Small intestine (tissue), 7 donors: ENCODE results near the gene OGFR. TPM values are rescaled to one million over a fixed set of nuclear protein-coding genes. Genes with fewer than 3 reads are reported as not detected.

ENCODE experiments used
- DNase-seq, 2 donors: peaks; one replicate each; pipeline versions ENCODE4 v3.0.0 to v3.0.0-alpha.2; 2013
- FAIRE-seq: peaks from 2 replicates; lab custom pipeline; 2012; peaks lifted over from hg19 to GRCh38; lab: Jason Lieb, UNC
- H3K27ac ChIP-seq, 3 donors: one replicate each; pipeline ENCODE4 v1.5.1; 2013; ENCODE audit warnings: low read length in 2 of 3, mild to moderate bottlenecking in 2 of 3, control low read depth in 1 of 3, inconsistent platforms in 1 of 3, low read depth in 1 of 3, moderate library complexity in 1 of 3
- H3K27me3 ChIP-seq, 3 donors: one replicate each; pipeline ENCODE4 v1.6.1; 2013; ENCODE audit warnings: low read length in 3 of 3, inconsistent platforms in 1 of 3; ENCODE audit not compliant: control insufficient read depth in 3 of 3, insufficient read depth in 3 of 3
- H3K36me3 ChIP-seq, 3 donors: one replicate each; pipeline ENCODE4 v1.6.1; 2013; ENCODE audit warnings: low read length in 3 of 3, inconsistent platforms in 1 of 3, low read depth in 1 of 3, mild to moderate bottlenecking in 1 of 3, moderate library complexity in 1 of 3; ENCODE audit not compliant: control insufficient read depth in 3 of 3, insufficient read depth in 2 of 3
- H3K4me1 ChIP-seq, 3 donors: one replicate each; pipeline ENCODE4 v1.6.1; 2013; ENCODE audit warnings: low read length in 2 of 3, inconsistent platforms in 1 of 3, low read depth in 1 of 3, mild to moderate bottlenecking in 1 of 3, moderate library complexity in 1 of 3; ENCODE audit not compliant: control insufficient read depth in 3 of 3, insufficient read depth in 2 of 3
- H3K4me3 ChIP-seq, 3 donors: one replicate each; pipeline ENCODE4 v1.5.1; 2013; ENCODE audit warnings: low read length in 3 of 3, control low read depth in 1 of 3, inconsistent platforms in 1 of 3, low read depth in 1 of 3, mild to moderate bottlenecking in 1 of 3, moderate library complexity in 1 of 3
- H3K9me3 ChIP-seq, 2 donors: one replicate each; pipeline ENCODE4 v1.6.1; 2013; ENCODE audit warnings: low read depth in 1 of 2, low read length in 1 of 2; ENCODE audit not compliant: control insufficient read depth in 2 of 2, insufficient read depth in 1 of 2
- WGBS, 3 donors: extraction: QIAGEN DNeasy Blood & Tissue Kit; methylation state at CpG; one replicate each; pipeline ENCODE4 v1.1.7; 2013; 5-methylcytosine and 5-hydroxymethylcytosine counted together
- polyA plus RNA-seq, 4 donors: library from polyadenylated mRNA; stranded (reverse) in 3 of 4; unstranded in 1 of 4; fragments of 200-250 nt in 3 of 4; fragments of 120-200 nt in 1 of 4; gene quantifications; one replicate each; pipeline versions ENCODE4 v1.2.1 to v1.2.3, GENCODE V29; 2013
- donor health status: healthy with polysubstance abuse.
- donor health status: control.
- donor health status: control.
- donor health status: Bipolar disorder and iron deficiency.
- donor health status: healthy.

OGFR gene
- polyA plus RNA-seq, 4 donors: 46.6 to 88.3 (median 66.3) TPM

- Histone ChIP-seq H3K27me3 (peaks cover 0 to 2% (median 0%) of the 10 kb centered on the region in 3 donors), H3K9me3 (no peaks in the 10 kb centered on the region), H3K36me3 (peaks cover 23 to 84% (median 32%) of the 10 kb centered on the region in 3 donors), H3K27ac (no peak overlapping the region), H3K4me3 (no peak overlapping the region), H3K4me1 (peaks cover 0 to 17% (median 6%) of the 10 kb centered on the region in 3 donors)
- FAIRE-seq (no peak), DNase-seq (no peak)
- 95 to 96% (median 96%) methylated on average over 24 of the region's 24 CpGs for WGBS, 3 donors
Measured at GRCh38 chr20:62809530-62810428, 5.1 kb downstream of the OGFR start.

- H3K4me3 ChIP-seq: no peak overlapping the region
- H3K36me3 ChIP-seq: peaks cover 23 to 80% (median 32%) of the 10 kb centered on the region in 3 donors
Measured at GRCh38 chr20:62811320-62811719, 6.7 kb downstream of the OGFR start.

GRCh38 chr20:62811720-62812119 lies 7.1 kb downstream of the OGFR start:
- FAIRE-seq (no peak), DNase-seq (no peak)
- Histone ChIP-seq H3K4me3 (no peak overlapping the region), H3K27ac (no peak overlapping the region), H3K9me3 (peaks cover 0 to 2% of the 10 kb centered on the region in 2 donors), H3K27me3 (peaks cover 0 to 21% (median 7%) of the 10 kb centered on the region in 3 donors), H3K4me1 (peaks cover 0 to 22% (median 3%) of the 10 kb centered on the region in 3 donors), H3K36me3 (peaks cover 23 to 76% (median 32%) of the 10 kb centered on the region in 3 donors)
- 84 to 85% (median 84%) methylated on average over 10 of the region's 10 CpGs for WGBS, 3 donors

More at GRCh38 chr20:62811320-62811719, 6.7 kb downstream of the OGFR start:
- Histone ChIP-seq H3K9me3 (peaks cover 0 to 2% of the 10 kb centered on the region in 2 donors), H3K27ac (no peak overlapping the region), H3K4me1 (peaks cover 0 to 23% (median 3%) of the 10 kb centered on the region in 3 donors), H3K27me3 (peaks cover 0 to 17% (median 4%) of the 10 kb centered on the region in 3 donors)
- DNase-seq (no peak), FAIRE-seq (no peak)
- WGBS, 3 donors: 94 to 96% (median 95%) methylated on average over 21 of the region's 21 CpGs

GRCh38 chr20:62812181-62812906 lies 7.7 kb downstream of the OGFR start:
- H3K9me3 ChIP-seq: peaks cover 0 to 2% of the 10 kb centered on the region in 2 donors
- peaks cover 3 to 22% (median 7%) of the 10 kb centered on the region in 3 donors for H3K27me3 ChIP-seq
- peaks cover 23 to 70% (median 31%) of the 10 kb centered on the region in 3 donors for H3K36me3 ChIP-seq
- WGBS, 3 donors: 85 to 93% (median 88%) methylated on average over 36 to 43 of the region's 43 CpGs
- H3K4me3 ChIP-seq: no peak overlapping the region
- FAIRE-seq (no peak), DNase-seq (no peak)
- no peak overlapping the region for H3K27ac ChIP-seq
- H3K4me1 ChIP-seq: peaks cover 0 to 19% (median 3%) of the 10 kb centered on the region in 3 donors

GRCh38 chr20:62812907-62813200 lies 8.2 kb downstream of the OGFR start:
- H3K36me3 ChIP-seq: peaks cover 19 to 65% (median 25%) of the 10 kb centered on the region in 3 donors
- peaks cover 7 to 27% (median 8%) of the 10 kb centered on the region in 3 donors for H3K27me3 ChIP-seq
- H3K9me3 ChIP-seq: peaks cover 0 to 2% of the 10 kb centered on the region in 2 donors
- no peak overlapping the region for H3K4me3 ChIP-seq
- H3K4me1 ChIP-seq: peaks cover 0 to 24% (median 3%) of the 10 kb centered on the region in 3 donors
- WGBS, 3 donors: 93 to 95% (median 93%) methylated on average over 8 to 11 of the region's 11 CpGs
- FAIRE-seq: no peak
- no peak for DNase-seq
- H3K27ac ChIP-seq: no peak overlapping the region

GRCh38 chr20:62813588-62813987 lies 9.0 kb downstream of the OGFR start:
- Histone ChIP-seq H3K4me3 (no peak overlapping the region), H3K27me3 (peaks cover 8 to 28% (median 9%) of the 10 kb centered on the region in 3 donors), H3K27ac (no peak overlapping the region), H3K36me3 (peaks cover 19 to 58% (median 22%) of the 10 kb centered on the region in 3 donors), H3K9me3 (peaks cover 0 to 2% of the 10 kb centered on the region in 2 donors), H3K4me1 (peaks cover 0 to 32% (median 3%) of the 10 kb centered on the region in 3 donors)
- FAIRE-seq: no peak
- 86 to 92% (median 92%) methylated on average over 11 to 13 of the region's 13 CpGs for WGBS, 3 donors
- no peak for DNase-seq

- Histone ChIP-seq H3K9me3 (peaks cover 0 to 2% of the 10 kb centered on the region in 2 donors), H3K27me3 (peaks cover 8 to 28% (median 9%) of the 10 kb centered on the region in 3 donors), H3K4me1 (peaks cover 0 to 38% (median 3%) of the 10 kb centered on the region in 3 donors), H3K4me3 (no peak overlapping the region), H3K36me3 (peaks cover 19 to 52% (median 22%) of the 10 kb centered on the region in 3 donors), H3K27ac (no peak overlapping the region)
- DNase-seq: no peak
- no peak for FAIRE-seq
- 60 to 73% (median 73%) methylated on average over 13 of the region's 13 CpGs for WGBS, 3 donors
Measured at GRCh38 chr20:62814060-62814708, 9.5 kb downstream of the OGFR start.

GRCh38 chr20:62814709-62815065 lies 10.1 kb downstream of the OGFR start:
- 35 to 70% (median 54%) methylated on average over 12 of the region's 12 CpGs for WGBS, 3 donors
- no peak for FAIRE-seq
- Histone ChIP-seq H3K4me1 (peaks cover 0 to 42% (median 3%) of the 10 kb centered on the region in 3 donors), H3K36me3 (peaks cover 16 to 47% (median 20%) of the 10 kb centered on the region in 3 donors), H3K9me3 (peaks cover 0 to 2% of the 10 kb centered on the region in 2 donors), H3K27ac (no peak overlapping the region), H3K27me3 (peaks cover 8 to 32% (median 9%) of the 10 kb centered on the region in 3 donors), H3K4me3 (no peak overlapping the region)
- no peak for DNase-seq
